Renal pelvis (tissue), 4 donors: ENCODE results near the gene TAOK1. TPM values are rescaled to one million over a fixed set of nuclear protein-coding genes. Genes with fewer than 3 reads are reported as not detected.
A peak's percentile ranks its signal among the peaks of the same experiment; 100 is the strongest.
"Not testable (repeated sequence)": the region's sequence is repeated elsewhere in the genome, so short reads cannot be mapped to it uniquely, and the experiment has no call there.

Experiments
- DNase-seq: peaks from one replicate; pipeline ENCODE4 v3.0.0-alpha.2; 2013
- polyA plus RNA-seq, 3 donors: library from polyadenylated mRNA; unstranded; fragments of 120-200 nt; gene quantifications; one replicate each; pipeline ENCODE4 v1.2.1, GENCODE V29; 2013; ENCODE audit not compliant: insufficient read length in 3 of 3

TAOK1 gene
- polyA plus RNA-seq, 3 donors: 44.0 to 51.2 (median 48.5) TPM

DNA sequence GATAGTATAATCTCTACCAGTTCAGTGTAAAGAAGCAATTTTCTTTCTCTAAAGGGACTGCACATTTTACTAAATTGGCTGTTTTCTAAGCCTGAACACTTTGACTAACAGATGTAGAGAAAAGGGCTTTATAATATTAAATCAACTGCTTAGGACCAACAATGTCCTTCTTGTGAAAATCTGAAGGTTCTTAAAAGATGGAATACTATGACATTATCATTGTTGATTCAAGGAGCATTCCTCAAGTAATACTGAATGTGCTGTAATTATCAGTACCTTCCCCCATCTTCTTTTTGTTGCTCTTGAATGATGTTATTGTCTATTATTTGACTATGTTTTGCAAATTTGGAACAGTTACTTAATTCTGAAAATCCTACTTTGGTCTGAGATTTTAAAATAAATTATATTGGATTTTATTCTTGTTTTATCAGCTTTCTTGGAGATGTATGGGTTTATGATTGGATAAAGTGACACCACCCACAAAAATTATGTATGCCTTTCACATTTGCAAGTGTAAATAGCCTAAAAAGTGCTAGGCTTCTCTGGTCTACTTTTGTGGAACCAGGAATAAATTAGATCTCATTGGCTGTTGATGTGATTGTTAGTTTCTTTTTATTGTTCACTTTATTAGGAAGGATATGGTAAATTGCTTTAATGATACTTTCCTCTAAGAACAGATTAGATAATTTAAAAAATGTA is 53.0 kb downstream of the TAOK1 start:
- DNase-seq: no peak

- no peak for DNase-seq
Observed at GRCh38 chr17:29444589-29444988, 54.4 kb downstream of the TAOK1 start.

DNA sequence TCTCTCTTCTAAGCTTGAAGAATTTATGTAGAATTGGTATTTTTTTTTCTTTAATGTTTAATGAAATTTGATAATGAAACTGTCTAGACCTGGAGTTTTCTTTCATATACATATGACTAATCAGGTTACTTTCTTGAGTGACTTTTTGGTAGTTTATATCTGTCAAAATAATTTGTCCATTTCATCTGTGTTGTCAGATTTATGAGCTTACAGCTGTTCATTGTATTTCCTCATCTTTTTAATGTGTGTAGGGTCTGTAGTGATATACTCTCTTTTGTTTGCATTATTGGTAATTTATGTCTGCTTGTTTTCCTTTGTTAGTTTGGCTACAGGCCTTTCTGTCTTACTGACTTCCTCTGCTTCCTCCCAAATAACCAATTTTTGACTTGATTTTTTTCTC is 55.7 kb downstream of the TAOK1 start:
- DNase-seq: no peak

- DNase-seq: no peak
Observed at GRCh38 chr17:29449865-29450671, 59.9 kb downstream of the TAOK1 start.

DNA sequence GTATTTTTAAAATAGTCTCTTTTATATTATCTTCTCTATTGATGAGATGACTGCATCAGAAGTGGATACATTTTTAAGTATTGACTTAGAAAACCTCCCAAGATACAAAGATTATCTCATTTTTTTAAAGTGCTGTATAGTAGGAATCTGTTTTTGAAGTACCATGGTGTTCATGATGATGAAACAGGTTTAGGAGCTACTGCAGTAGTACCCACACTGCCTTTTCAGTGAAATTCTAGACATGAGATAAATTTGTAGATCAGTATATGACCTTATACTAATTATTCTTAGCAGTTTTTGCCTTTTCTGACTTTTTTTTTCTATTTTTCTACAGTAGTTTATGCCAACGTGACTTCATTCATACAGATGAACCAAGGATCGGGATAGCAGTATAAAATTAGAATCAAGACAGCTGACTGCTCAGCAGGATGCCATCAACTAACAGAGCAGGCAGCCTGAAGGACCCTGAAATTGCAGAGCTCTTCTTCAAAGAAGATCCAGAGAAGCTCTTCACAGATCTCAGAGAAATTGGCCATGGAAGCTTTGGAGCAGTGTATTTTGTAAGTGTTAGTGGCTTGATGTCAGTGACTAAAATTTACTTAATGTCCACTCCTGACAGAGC is 61.1 kb downstream of the TAOK1 start:
- DNase-seq: no peak

DNA sequence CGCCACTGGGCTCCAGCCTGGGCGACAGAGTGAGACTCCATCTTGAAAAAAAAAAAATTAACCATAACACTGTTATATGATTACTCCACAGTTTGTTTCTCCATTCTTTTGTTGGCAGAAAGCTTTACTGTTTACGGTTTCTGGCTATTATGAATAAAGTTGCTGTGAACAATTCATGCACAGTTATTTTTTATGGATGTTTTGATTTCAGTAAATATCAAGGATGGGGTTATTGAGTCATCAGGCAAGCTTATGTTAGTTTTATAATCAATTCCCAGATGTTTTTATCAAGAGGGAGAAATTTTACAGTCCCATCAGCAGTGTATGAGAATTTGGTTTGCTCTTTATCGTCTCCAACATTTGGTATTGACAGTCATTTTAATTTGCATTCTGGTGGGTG is 67.9 kb downstream of the TAOK1 start:
- no peak for DNase-seq

DNA sequence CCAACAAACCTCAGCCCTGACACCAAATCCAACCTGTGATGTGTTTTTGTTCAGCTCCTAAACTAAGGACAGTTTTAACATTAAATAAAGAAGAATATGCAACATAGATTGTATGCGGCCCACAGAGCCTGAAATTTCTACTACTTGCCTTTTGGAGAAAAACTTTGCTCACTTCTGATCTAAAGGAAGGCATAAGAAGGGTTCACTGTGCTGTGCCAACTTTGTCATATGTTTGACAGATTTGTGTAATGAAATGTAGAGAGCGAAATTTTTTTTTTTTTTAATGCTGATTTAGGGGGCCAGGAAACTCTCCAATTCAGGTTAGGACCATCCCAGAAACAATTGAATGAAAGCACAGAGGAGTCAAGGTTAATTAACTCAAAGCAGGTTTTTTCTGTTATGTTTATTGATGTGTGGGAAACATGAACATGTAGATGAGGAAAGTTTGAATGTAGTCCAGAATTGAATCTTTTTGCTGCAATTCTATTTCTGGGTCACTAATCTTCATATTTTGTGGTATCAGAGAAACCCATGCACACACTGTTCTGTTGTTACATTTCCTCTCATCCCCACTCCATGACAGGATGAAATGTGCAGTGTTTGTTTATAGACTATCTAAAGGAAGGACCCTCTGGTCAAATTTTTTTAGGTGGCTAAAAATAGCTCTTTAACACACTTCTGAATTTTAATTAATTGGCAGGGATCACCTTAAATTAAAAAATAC is 71.5 kb downstream of the TAOK1 start:
- no peak for DNase-seq

DNA sequence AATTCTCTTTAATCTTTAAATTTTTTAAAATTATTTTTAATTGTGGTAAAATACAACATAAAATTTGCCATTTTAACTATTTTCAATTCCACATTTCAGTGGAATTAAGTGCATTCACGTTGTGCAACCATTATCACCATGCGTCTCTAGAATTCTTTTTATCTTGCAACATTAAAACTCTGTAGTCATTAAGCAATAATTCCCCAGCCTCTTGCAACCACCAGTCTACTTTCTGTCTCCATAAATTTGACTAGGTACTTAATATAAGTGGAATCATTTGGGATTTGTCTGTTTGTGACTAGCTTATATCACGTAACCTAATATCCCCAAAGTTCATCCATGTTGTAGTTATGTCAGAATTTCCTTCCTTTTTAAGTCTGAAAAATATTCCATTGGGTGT is 79.1 kb downstream of the TAOK1 start:
- DNase-seq: no peak

DNA sequence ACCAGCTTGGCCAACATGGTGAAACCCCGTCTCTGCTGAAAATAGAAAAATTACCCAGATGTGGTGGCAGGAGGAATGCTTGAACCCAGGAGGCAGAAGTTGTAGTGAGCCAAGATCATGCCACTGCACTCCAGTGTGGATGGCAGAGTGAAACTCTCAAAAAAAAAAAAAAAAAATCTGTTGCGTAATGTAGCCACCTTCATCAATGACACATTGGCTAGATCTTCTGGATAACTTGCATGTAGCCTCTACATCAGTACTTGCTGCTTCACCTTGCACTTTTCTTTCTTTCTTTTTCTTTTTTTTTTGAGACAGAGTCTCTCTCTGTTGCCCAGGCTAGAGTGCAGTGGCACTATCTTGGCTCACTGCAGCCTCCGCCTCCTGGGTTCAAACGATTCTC is 83.3 kb downstream of the TAOK1 start:
- not testable (repeated sequence) for DNase-seq

DNA sequence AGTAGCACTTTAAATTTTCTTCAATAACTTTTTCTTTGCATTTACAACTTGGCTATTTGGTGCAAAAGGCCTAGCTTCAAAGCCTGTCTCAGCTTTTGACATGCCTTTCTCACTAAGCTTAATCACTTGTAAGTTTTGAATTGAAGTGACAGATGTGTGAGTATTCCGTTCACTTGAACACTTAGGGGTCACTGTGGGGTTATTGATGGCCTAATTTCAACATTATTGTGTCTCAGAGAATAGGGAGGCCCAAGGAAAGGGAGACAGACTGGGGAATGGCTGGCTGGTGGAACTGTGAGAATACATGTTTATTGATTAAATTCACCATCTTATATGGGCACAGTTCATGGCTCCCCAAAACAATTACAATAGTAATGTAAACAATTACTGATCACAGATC is 84.1 kb downstream of the TAOK1 start:
- DNase-seq: no peak

DNA sequence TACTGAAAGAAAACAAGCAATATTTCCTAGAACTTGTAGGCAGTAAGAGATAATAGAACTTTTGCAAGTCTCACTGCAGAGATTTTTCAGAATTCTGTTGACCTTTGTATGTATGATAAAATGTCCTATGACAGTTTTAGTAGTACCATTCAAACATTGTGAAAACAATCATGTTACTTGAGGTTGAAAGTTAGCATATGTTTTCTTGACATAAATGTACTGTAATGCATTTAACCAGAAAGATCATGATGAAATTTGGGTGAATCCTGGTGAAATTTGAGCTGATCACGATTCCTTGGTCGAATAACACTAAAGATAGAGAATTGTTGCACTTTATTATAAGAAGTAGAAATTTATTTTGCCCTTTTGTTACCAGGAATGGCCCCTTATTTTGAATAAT is 85.7 kb downstream of the TAOK1 start:
- peak; percentile 1 for DNase-seq

DNA sequence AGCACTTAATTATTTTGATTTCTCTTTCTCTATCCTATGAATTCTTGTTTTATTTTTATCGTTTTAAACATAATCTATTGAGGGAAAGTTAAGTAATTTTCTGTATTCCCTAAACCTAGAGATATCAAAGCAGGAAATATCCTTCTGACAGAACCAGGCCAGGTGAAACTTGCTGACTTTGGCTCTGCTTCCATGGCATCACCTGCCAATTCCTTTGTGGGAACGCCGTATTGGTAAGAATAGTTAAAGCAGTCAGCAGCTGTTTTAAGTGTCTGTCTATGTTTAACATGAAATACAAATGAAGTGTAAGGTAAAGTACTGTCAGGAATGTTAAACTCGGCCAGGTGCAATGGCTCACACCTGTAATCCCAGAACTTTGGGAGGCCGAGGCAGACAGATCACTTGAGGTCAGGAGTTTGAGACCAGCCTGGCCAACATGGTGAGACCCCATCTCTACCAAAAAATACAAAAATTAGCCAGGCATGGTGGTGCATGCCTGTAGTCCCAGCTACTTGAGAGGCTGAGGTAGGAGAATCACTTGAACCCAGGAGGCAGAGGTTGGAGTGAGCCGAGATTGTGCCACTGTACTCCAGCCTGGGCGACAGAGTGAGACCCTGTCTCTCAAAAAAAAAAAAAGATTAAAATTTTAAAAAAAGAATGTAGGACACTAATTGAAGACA is 90.2 kb downstream of the TAOK1 start:
- not testable (repeated sequence) for DNase-seq

- DNase-seq: no peak
Observed at GRCh38 chr17:29483503-29483902, 93.3 kb downstream of the TAOK1 start.

DNA sequence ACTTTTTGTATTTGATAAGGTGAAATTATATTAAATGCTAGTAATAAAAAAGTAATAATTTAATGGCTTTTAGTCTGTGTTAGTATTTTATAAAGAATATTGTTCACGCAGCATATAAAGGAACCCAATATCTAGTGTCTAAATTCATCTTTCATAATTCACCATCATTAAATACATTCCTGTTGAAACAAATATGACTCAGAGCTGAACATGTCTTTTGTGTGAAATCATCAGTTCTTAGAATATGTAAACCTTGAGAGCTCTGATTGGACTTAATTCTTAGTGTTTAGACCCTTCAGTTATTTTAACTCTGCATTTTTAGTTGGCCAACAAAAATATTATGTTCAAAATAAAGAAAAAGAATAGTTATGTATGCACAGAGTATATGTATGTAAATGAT is 104.8 kb downstream of the TAOK1 start:
- DNase-seq: no peak

GRCh38 chr17:29504711-29505110 is 114.5 kb downstream of the TAOK1 start:
- no peak for DNase-seq

- no peak for DNase-seq
Observed at GRCh38 chr17:29505836-29506235, 115.7 kb downstream of the TAOK1 start.

DNA sequence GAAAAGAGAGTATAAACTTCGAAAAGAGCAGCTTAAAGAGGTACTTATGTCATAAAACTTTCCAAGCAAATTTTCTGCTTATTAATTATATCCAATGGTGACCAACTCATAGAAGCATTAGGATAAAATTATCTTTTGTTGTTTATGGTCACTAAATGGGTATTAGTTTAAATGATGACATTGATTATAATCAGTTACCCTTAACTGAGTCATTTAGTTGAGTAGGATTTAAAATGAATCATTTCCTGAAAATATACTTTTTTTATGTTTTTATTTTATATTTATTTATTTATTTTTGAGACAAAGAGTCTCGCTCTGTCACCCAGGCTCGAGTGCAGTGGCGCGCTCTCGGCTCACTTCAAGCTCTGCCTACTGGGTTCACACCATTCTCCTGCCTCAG is 120.8 kb downstream of the TAOK1 start:
- no peak for DNase-seq

GRCh38 chr17:29514792-29515191 is 124.6 kb downstream of the TAOK1 start:
- DNase-seq: no peak

GRCh38 chr17:29518359-29518758 is 128.2 kb downstream of the TAOK1 start:
- DNase-seq: no peak

DNA sequence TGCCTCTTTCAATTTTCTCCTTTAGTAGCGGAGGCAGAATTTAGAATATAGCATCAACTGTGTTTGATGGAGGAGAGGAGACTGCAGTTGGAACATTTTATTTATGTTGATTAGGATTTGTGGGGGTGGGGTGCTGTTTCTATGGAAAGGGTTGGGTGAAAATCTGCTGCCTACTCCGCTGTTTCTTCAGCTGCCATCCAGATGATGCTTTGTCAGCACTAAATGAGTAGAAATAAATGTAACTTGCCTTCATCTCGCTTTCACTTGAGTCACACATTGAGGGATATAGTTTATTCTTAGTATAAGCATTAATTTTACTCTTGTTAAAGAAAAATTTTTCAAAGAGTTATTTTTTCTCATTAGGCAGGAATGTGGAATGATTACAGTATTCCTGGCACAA is 134.5 kb downstream of the TAOK1 start:
- DNase-seq: no peak

GRCh38 chr17:29526322-29526721 is 136.2 kb downstream of the TAOK1 start:
- DNase-seq: no peak

DNA sequence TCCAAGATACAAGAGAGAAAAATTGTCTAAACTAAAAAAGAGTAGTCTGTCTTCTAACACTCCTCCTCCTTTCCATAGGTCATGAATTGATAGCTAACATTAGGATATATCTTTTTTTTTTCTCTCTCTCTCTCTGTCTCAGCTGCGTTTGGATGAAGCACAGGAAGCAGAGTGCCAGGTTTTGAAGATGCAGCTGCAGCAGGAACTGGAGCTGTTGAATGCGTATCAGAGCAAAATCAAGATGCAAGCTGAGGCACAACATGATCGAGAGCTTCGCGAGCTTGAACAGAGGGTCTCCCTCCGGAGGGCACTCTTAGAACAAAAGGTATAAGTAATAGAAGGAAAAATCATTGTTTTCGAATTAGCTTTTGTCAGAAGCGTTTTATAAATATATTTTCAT is 143.8 kb downstream of the TAOK1 start:
- no peak for DNase-seq
